BE2C (cell line): ENCODE data around the gene JARID2.

Experiments
- DNase-seq: peaks from one replicate; pipeline ENCODE4 v3.0.0-alpha.2; 2020
- H3K27me3 ChIP-seq: fragments of 250-450 bp; sonication (Bioruptor Pico); 2 replicates; pipeline ENCODE4 v1.5.1; 2020; ENCODE audit warnings: mild to moderate bottlenecking
- H3K36me3 ChIP-seq: fragments of 250-450 bp; sonication (Bioruptor Pico); 2 replicates; pipeline ENCODE4 v1.5.1; 2020; ENCODE audit warnings: mild to moderate bottlenecking
- H3K4me1 ChIP-seq: fragments of 250-450 bp; sonication (Bioruptor Pico); 2 replicates; pipeline ENCODE4 v1.5.1; 2020
- H3K4me3 ChIP-seq: 2 replicates; pipeline ENCODE4 v1.5.1; 2011; ENCODE audit warnings: low read depth, low read length
- H3K9me3 ChIP-seq: fragments of 250-450 bp; sonication (Bioruptor Pico); 2 replicates; pipeline ENCODE4 v1.5.1; 2020
- CTCF ChIP-seq: IDR thresholded peaks from 2 replicates; pipeline ENCODE4 v1.5.1; 2012; ENCODE audit warnings: mild to moderate bottlenecking, low read depth, low read length

JARID2 gene

GRCh38 chr6:15335916-15336315, 90.0 kb downstream of the JARID2 start:
- Histone ChIP-seq H3K4me3 (no peak overlapping the region), H3K27me3 (no peaks in the 10 kb centered on the region), H3K36me3 (no peaks in the 10 kb centered on the region), H3K4me1 (peaks cover 42% of the 10 kb centered on the region), H3K9me3 (no peaks in the 10 kb centered on the region)
- no peak for TF ChIP-seq CTCF
- DNase-seq: no peak

GRCh38 chr6:15336900-15337560, 91.2 kb downstream of the JARID2 start:
- TF ChIP-seq CTCF: no peak
- H3K9me3 ChIP-seq: no peaks in the 10 kb centered on the region
- peak; percentile 84 for DNase-seq
- H3K4me1 ChIP-seq: peaks cover 50% of the 10 kb centered on the region
- peak overlapping the region; percentile 18 for H3K4me3 ChIP-seq
- no peaks in the 10 kb centered on the region for H3K27me3 ChIP-seq
- no peaks in the 10 kb centered on the region for H3K36me3 ChIP-seq

DNA sequence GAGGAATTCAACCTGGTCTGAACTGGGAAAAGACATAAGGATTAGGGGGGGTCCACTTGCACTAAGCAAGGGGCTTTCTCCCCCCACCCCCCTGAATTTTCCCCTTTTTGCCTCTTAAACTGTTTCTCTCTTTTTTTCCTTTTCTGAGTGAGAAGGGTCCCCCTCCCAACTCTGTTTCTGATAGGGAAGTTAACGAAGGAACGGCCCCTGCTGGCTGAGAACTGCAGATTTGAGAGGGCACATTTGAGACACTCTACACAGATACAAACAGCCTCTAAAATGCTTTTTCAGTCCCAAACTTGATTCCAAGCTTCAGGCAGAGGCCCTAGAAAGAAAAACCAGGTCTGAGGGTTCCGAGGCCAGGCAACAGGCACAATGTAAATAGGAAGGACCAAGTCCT, 91.7 kb downstream of the JARID2 start:
- Histone ChIP-seq H3K27me3 (no peaks in the 10 kb centered on the region), H3K4me1 (peaks cover 55% of the 10 kb centered on the region), H3K9me3 (no peaks in the 10 kb centered on the region), H3K36me3 (no peaks in the 10 kb centered on the region), H3K4me3 (no peak overlapping the region)
- TF ChIP-seq CTCF: no peak
- DNase-seq: no peak

GRCh38 chr6:15338476-15338875, 92.6 kb downstream of the JARID2 start:
- peaks cover 55% of the 10 kb centered on the region for H3K4me1 ChIP-seq
- no peak for DNase-seq

DNA sequence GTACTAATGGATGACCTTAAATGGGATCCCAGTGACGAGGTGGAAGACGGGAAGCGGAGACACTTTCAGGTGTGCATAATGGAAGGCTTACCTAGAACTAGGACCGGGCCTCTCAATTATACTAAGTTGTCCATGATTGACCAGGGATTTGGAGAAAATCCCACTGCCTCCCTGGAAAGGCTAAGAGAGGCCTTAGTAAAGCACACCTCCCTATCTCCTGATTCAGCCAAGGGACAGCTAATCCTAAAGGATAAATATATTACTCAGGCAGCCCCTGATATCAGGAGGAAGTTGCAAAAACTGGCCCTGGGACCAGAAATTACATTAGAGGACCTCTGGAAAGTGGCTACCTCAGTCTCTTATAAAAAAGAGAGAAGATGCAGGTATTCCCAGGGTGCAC, 93.2 kb downstream of the JARID2 start:
- H3K36me3 ChIP-seq: no peaks in the 10 kb centered on the region
- no peak for TF ChIP-seq CTCF
- no peaks in the 10 kb centered on the region for H3K27me3 ChIP-seq
- H3K4me1 ChIP-seq: peaks cover 49% of the 10 kb centered on the region
- no peak overlapping the region for H3K4me3 ChIP-seq
- no peak for DNase-seq
- H3K9me3 ChIP-seq: no peaks in the 10 kb centered on the region

More at GRCh38 chr6:15338476-15338875, 92.6 kb downstream of the JARID2 start:
- no peak for TF ChIP-seq CTCF
- Histone ChIP-seq H3K27me3 (no peaks in the 10 kb centered on the region), H3K4me3 (no peak overlapping the region), H3K36me3 (no peaks in the 10 kb centered on the region), H3K9me3 (no peaks in the 10 kb centered on the region)

DNA sequence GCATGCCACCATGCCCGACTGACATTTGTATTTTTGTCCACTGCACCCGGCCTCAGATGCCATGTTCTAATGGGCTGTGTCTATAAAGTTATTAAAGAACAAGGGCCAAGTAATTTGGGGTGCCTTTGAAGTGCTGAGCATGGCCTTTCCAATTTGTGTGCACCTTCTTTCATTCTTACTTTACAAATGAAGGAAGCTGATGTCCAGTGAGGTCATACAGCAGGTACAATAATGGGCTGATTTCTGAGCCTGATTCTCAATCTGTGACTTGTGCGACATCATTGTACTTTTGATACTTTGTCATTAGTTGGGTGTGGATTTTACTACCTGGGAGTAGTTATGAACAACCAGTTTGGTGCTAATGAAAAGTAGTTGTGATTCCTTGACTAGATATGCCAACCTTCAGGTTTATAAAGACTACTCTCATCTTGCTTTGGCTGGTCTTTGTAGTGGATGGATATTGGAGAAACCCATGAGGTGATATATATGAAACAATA, 94.3 kb downstream of the JARID2 start:
- DNase-seq: no peak
- no peak for TF ChIP-seq CTCF
- Histone ChIP-seq H3K4me1 (peaks cover 54% of the 10 kb centered on the region), H3K4me3 (no peak overlapping the region), H3K36me3 (no peaks in the 10 kb centered on the region), H3K9me3 (no peaks in the 10 kb centered on the region), H3K27me3 (no peaks in the 10 kb centered on the region)
